Kidney (tissue), 14 donors: ENCODE results near the gene ABTB2. TPM values are rescaled to one million over a fixed set of nuclear protein-coding genes. Genes with fewer than 3 reads are reported as not detected.

Source experiments
- DNase-seq, 5 donors: peaks; one replicate each; pipeline ENCODE4 v3.0.0-alpha.2; 2013 to 2020
- FAIRE-seq: peaks from 2 replicates; lab custom pipeline; 2012; peaks lifted over from hg19 to GRCh38; lab: Jason Lieb, UNC
- H3K27ac ChIP-seq, 2 donors: one replicate each; pipeline ENCODE4 v1.7.0; 2013; ENCODE audit warnings: low read depth in 2 of 2, low read length in 2 of 2, inconsistent platforms in 1 of 2
- H3K27me3 ChIP-seq: one replicate; pipeline ENCODE4 v1.7.1; 2013; ENCODE audit warnings: low read length, inconsistent platforms; ENCODE audit not compliant: control insufficient read depth, insufficient read depth
- H3K36me3 ChIP-seq, 3 donors: one replicate each; pipeline versions ENCODE4 v1.7.0 to v1.7.1; 2013; ENCODE audit warnings: low read length in 3 of 3, control low read depth in 1 of 3, inconsistent platforms in 1 of 3; ENCODE audit not compliant: insufficient read depth in 3 of 3, control insufficient read depth in 2 of 3
- H3K4me1 ChIP-seq, 3 donors: one replicate each; pipeline versions ENCODE4 v1.7.0 to v1.7.1; 2013; ENCODE audit warnings: low read length in 3 of 3, inconsistent platforms in 1 of 3, low read depth in 1 of 3; ENCODE audit not compliant: control insufficient read depth in 2 of 3, insufficient read depth in 2 of 3
- H3K4me3 ChIP-seq, 3 donors: one replicate each; pipeline versions ENCODE4 v1.7.0 to v1.8.1; 2013; ENCODE audit warnings: low read length in 3 of 3, control low read depth in 1 of 3, inconsistent platforms in 1 of 3
- H3K9ac ChIP-seq, 3 donors: one replicate each; pipeline versions ENCODE4 v1.7.0 to v1.7.1; 2013; ENCODE audit warnings: low read length in 3 of 3, control low read depth in 1 of 3, inconsistent platforms in 1 of 3
- H3K9me3 ChIP-seq, 3 donors: one replicate each; pipeline versions ENCODE4 v1.7.0 to v1.7.1; 2013; ENCODE audit warnings: low read length in 3 of 3, control low read depth in 1 of 3, inconsistent platforms in 1 of 3; ENCODE audit not compliant: control insufficient read depth in 2 of 3, insufficient read depth in 1 of 3
- intact Hi-C: fragments of 100-400 bp; cut with DNase I; formaldehyde crosslinking; loops from one replicate; pipeline ENCODE4 v1.11.1; 2022
- polyA plus RNA-seq: library from polyadenylated mRNA; stranded (reverse); fragments of 350-450 nt; fragmentation: Illumina TruSeq; extraction: RNeasy Lipid Tissue Mini Kit (QIAGEN cat#74804); gene quantifications from one replicate; pipeline ENCODE4 v1.2.3, GENCODE V29; 2014; ENCODE audit warnings: low read depth, low replicate concordance; ENCODE audit not compliant: insufficient read depth
- total RNA-seq: library from RNA; stranded (reverse); fragmentation: NEBNext Ultra II Directional; extraction: Animal tissue kit (Norgen Biotek cat#: 25700); gene quantifications from one replicate; pipeline ENCODE4 v1.2.1, GENCODE V29; 2021
- TF ChIP-seq, protein P1 (sequence below): IDR thresholded peaks from 3 replicates; pipeline ENCODE4 v1.5.1; 2012; ENCODE audit warnings: mild to moderate bottlenecking, moderate library complexity, borderline replicate concordance; ENCODE audit not compliant: insufficient read depth; ENCODE audit errors: extremely low read depth
- donor health status: control.
- donor health status: control.
- donor health status: control.
- donor health status: control.
- donor health status: control.
- donor health status: DM: yes; HTN: yes; CAD: no.
- donor health status: Normal renal cell carcinoma (clear cell type).

The ABTB2 gene
- total and polyA plus RNA-seq, 2 donors from 2014 or later: 7.6 to 22.1 TPM

DNA sequence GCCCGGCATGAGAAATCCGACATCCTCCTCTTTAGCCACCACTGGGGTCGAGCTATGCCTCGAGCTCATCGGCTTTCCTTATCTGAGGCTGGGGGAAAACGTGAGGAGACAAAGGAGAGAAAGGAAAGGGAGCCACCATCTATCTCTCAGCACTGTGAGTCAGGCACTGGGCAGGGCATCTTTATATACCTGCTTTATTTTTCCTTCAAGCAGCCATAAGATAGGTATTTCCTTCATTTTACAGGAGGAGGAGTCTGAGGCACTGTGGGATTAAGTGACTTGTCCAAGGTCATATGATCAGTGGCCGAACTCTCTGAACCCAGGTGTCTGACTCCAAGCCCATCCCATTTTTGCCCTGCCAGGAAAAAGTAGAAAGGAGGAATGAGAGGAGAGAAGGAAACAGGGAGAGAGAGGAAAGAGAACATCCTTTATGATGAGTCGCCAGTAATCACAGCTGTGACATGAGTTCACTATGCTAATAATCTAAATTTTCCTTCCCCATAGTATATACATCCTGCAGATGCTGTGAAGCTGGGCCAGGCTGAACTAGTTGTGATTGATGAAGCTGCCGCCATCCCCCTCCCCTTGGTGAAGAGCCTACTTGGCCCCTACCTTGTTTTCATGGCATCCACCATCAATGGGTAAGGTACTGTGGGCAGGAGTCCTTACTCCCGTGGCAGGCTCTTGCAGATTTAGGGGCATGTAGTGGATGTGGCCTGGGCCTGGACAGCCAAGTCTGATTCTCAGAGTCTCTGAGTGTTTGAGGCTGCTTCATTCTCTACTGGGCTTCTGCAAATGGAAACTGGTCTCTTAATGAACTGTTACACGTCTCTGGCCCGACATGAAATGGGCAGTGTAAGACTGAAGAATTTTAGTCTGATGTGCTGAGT is 230.6 kb downstream of the ABTB2 start:
- no peak for DNase-seq
- H3K36me3 ChIP-seq: peaks cover 12 to 56% (median 32%) of the 10 kb centered on the region in 3 donors

GRCh38 chr11:34124885-34125668 is 232.7 kb downstream of the ABTB2 start:
- Histone ChIP-seq H3K27me3 (no peaks in the 10 kb centered on the region), H3K9ac (no peak overlapping the region), H3K4me3 (no peak overlapping the region), H3K9me3 (no peaks in the 10 kb centered on the region), H3K27ac (no peak overlapping the region), H3K36me3 (peaks cover 12 to 53% (median 33%) of the 10 kb centered on the region in 3 donors), H3K4me1 (no peaks in the 10 kb centered on the region)
- TF ChIP-seq, protein P1, sequence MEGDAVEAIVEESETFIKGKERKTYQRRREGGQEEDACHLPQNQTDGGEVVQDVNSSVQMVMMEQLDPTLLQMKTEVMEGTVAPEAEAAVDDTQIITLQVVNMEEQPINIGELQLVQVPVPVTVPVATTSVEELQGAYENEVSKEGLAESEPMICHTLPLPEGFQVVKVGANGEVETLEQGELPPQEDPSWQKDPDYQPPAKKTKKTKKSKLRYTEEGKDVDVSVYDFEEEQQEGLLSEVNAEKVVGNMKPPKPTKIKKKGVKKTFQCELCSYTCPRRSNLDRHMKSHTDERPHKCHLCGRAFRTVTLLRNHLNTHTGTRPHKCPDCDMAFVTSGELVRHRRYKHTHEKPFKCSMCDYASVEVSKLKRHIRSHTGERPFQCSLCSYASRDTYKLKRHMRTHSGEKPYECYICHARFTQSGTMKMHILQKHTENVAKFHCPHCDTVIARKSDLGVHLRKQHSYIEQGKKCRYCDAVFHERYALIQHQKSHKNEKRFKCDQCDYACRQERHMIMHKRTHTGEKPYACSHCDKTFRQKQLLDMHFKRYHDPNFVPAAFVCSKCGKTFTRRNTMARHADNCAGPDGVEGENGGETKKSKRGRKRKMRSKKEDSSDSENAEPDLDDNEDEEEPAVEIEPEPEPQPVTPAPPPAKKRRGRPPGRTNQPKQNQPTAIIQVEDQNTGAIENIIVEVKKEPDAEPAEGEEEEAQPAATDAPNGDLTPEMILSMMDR: no peak
- DNase-seq (no peak), FAIRE-seq (no peak)
- intact Hi-C loops: no loop called here

More for the DNA sequence above, 230.6 kb downstream of the ABTB2 start:
- TF ChIP-seq, protein P1: no peak
- Histone ChIP-seq H3K27me3 (no peaks in the 10 kb centered on the region), H3K27ac (no peak overlapping the region), H3K4me3 (no peak overlapping the region), H3K9ac (no peak overlapping the region), H3K4me1 (no peaks in the 10 kb centered on the region), H3K9me3 (no peaks in the 10 kb centered on the region)
- FAIRE-seq: no peak
- intact Hi-C loops: no loop called here

DNA sequence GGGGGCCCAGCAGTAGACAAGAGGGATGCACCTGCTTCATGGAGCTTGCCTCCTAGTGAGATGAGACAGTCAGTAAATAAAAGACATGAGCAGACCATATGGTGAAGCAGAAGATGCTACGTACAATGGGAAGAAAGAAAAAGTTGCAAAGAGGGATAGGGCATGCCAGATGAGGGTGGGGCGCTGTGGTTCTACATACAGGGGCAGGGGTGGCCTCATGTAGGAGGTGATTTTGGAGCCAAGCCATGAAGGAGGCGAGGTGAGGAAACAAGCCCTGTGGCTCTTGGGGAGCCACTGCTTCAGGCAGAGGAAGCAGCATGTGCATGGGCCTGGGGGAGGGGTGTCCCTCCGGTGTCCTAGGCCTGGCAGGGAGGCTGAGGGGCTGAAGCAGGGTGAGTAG is 237.2 kb downstream of the ABTB2 start:
- no peak overlapping the region for H3K4me3 ChIP-seq

More for the DNA sequence above, 237.2 kb downstream of the ABTB2 start:
- H3K4me1 ChIP-seq: no peaks in the 10 kb centered on the region
- H3K9ac ChIP-seq: no peak overlapping the region
- no peaks in the 10 kb centered on the region for H3K9me3 ChIP-seq
- intact Hi-C loops: no loop called here
- TF ChIP-seq, protein P1: no peak
- H3K36me3 ChIP-seq: peaks cover 16 to 64% (median 42%) of the 10 kb centered on the region in 3 donors
- FAIRE-seq: no peak
- no peak for DNase-seq
- no peaks in the 10 kb centered on the region for H3K27me3 ChIP-seq
- H3K27ac ChIP-seq: no peak overlapping the region
